ENCODE results near the gene CALML4.

Gene CALML4

GRCh38 chr15:68150187-68150586, 54.9 kb downstream of the CALML4 start:
- Histone ChIP-seq H3K9me3 (replicated peaks; ENCODE audit: low read length) (no peaks in the 10 kb centered on the region), H3K4me2 (ENCODE audit: low read length) (no peak overlapping the region), H3K4me3 (ENCODE audit: low read length) (no peak overlapping the region), H3K4me1 (ENCODE audit: control insufficient read depth, insufficient read depth, low read length) (peaks cover 15% of the 10 kb centered on the region), H3K9ac (ENCODE audit: low read depth, low read length) (no peak overlapping the region), H3K27me3 (ENCODE audit: control insufficient read depth, insufficient read depth, low read length) (no peaks in the 10 kb centered on the region), H3K36me3 (ENCODE audit: insufficient read depth, low read length) (peaks cover 17% of the 10 kb centered on the region)

GRCh38 chr15:68149059-68149458, 56.1 kb downstream of the CALML4 start:
- Histone ChIP-seq H3K27me3 (ENCODE audit: control insufficient read depth, insufficient read depth, low read length) (no peaks in the 10 kb centered on the region), H3K4me1 (ENCODE audit: control insufficient read depth, insufficient read depth, low read length) (peaks cover 15% of the 10 kb centered on the region), H3K4me3 (ENCODE audit: low read length) (no peak overlapping the region), H3K4me2 (ENCODE audit: low read length) (no peak overlapping the region), H3K9ac (ENCODE audit: low read depth, low read length) (no peak overlapping the region), H3K9me3 (replicated peaks; ENCODE audit: low read length) (no peaks in the 10 kb centered on the region), H3K36me3 (ENCODE audit: insufficient read depth, low read length) (peaks cover 17% of the 10 kb centered on the region)

DNA sequence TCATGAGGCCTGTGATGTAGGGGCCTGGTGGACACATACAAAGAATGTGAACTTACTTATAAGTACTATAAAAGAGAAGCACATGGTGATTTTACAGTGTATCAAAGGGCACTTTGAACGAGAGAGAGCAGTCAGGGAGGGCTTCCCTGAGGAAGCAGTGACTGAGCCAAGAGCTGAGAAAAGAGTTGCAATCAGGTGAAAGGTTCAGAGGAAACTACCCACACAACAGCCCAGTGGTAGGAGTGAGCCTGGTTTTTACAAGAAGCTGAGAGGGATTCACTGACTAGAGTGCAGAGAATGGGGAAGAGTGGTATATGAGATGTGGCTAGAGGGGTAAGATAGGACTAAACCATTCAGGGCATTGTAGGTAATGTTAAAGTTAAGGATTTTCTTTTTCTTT, 57.1 kb downstream of the CALML4 start:
- Histone ChIP-seq H3K9me3 (replicated peaks; ENCODE audit: low read length) (no peaks in the 10 kb centered on the region), H3K4me2 (ENCODE audit: low read length) (no peak overlapping the region), H3K9ac (ENCODE audit: low read depth, low read length) (no peak overlapping the region), H3K4me1 (ENCODE audit: control insufficient read depth, insufficient read depth, low read length) (peaks cover 15% of the 10 kb centered on the region), H3K36me3 (ENCODE audit: insufficient read depth, low read length) (peaks cover 13% of the 10 kb centered on the region), H3K4me3 (ENCODE audit: low read length) (no peak overlapping the region), H3K27me3 (ENCODE audit: control insufficient read depth, insufficient read depth, low read length) (no peaks in the 10 kb centered on the region)

- Histone ChIP-seq H3K9me3 (replicated peaks; ENCODE audit: low read length) (no peaks in the 10 kb centered on the region), H3K4me3 (ENCODE audit: low read length) (no peak overlapping the region), H3K4me2 (ENCODE audit: low read length) (no peak overlapping the region), H3K4me1 (ENCODE audit: control insufficient read depth, insufficient read depth, low read length) (peaks cover 15% of the 10 kb centered on the region), H3K9ac (ENCODE audit: low read depth, low read length) (no peak overlapping the region), H3K27me3 (ENCODE audit: control insufficient read depth, insufficient read depth, low read length) (no peaks in the 10 kb centered on the region), H3K36me3 (ENCODE audit: insufficient read depth, low read length) (peaks cover 13% of the 10 kb centered on the region)
These were observed 59.4 kb downstream of the CALML4 start for GRCh38 chr15:68145706-68146105.

DNA sequence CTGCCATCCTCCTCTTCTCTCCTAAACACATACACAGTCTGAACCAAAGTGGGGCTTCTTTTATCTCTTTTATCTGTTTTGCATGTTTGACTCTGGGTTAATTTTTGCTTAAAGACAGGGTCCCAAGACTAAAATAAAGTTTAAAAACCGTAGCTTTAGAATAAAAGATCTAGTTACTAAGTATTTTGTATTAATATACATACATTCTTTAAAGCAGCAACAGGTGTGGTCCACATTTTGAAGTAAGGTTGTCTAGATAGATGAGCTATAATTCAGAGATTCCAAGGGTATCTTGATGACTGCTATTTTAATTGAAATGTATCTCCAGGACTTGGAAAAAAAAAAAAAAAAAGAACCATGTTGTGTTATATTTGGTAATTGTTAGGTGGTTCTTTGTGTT, 61.3 kb downstream of the CALML4 start:
- Histone ChIP-seq H3K36me3 (ENCODE audit: insufficient read depth, low read length) (peaks cover 13% of the 10 kb centered on the region), H3K4me1 (ENCODE audit: control insufficient read depth, insufficient read depth, low read length) (peaks cover 12% of the 10 kb centered on the region), H3K27me3 (ENCODE audit: control insufficient read depth, insufficient read depth, low read length) (no peaks in the 10 kb centered on the region), H3K4me2 (ENCODE audit: low read length) (no peak overlapping the region), H3K4me3 (ENCODE audit: low read length) (no peak overlapping the region), H3K9ac (ENCODE audit: low read depth, low read length) (no peak overlapping the region), H3K9me3 (replicated peaks; ENCODE audit: low read length) (no peaks in the 10 kb centered on the region)

GRCh38 chr15:68143129-68143528, 62.0 kb downstream of the CALML4 start:
- no peaks in the 10 kb centered on the region for H3K27me3 ChIP-seq (ENCODE audit: control insufficient read depth, insufficient read depth, low read length)
- H3K4me3 ChIP-seq (ENCODE audit: low read length), result no peak overlapping the region
- no peak overlapping the region for H3K4me2 ChIP-seq (ENCODE audit: low read length)
- no peaks in the 10 kb centered on the region for H3K9me3 ChIP-seq (replicated peaks; ENCODE audit: low read length)
- H3K36me3 ChIP-seq (ENCODE audit: insufficient read depth, low read length), result peaks cover 13% of the 10 kb centered on the region
- peaks cover 12% of the 10 kb centered on the region for H3K4me1 ChIP-seq (ENCODE audit: control insufficient read depth, insufficient read depth, low read length)
- no peak overlapping the region for H3K9ac ChIP-seq (ENCODE audit: low read depth, low read length)
